ENCODE measurements around the gene PARD3B. TPM values are rescaled to one million over a fixed set of nuclear protein-coding genes. Genes with fewer than 3 reads are reported as not detected.

PARD3B gene
- total and polyA plus RNA-seq, 2 of the 13 experiments (the other 11 are each of a cell fraction or from before 2014, with no cell fraction given), result 0.71 to 2.3 TPM

DNA sequence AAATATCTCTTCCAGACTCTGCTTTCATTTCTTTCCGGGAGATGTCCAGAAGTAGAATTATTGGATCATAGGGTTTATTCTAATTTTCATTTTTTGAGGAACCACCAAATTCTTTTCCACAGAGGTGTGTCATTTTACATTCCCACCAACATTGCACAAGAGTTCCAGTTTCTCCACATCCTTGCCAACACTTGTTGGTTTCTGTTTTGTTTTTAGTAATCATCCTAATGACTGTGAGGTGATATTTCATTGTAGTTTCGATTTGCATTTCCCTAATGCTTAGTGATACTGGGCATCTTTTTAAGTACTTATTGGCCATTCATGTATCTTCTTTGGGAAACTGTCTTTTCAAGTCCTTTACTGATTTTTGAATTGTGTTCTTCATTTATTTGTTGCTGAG, 513.1 kb downstream of the PARD3B start:
- no TSS peak for BruUV-seq (replicated peaks)
- H3K4me2 ChIP-seq (ENCODE audit: low read depth, low read length), result no peak overlapping the region
- H3K27me3 ChIP-seq (ENCODE audit: control insufficient read depth in 1 of 2, insufficient read depth in 2 of 2, low read length in 2 of 2), result no peaks in the 10 kb centered on the region
- CTCF ChIA-PET (ENCODE audit: low intra/inter-chr PET ratio, low total read pairs), result no interaction called here
- H3K4me1 ChIP-seq (ENCODE audit: insufficient read depth, low read length), result no peaks in the 10 kb centered on the region
- H3K79me2 ChIP-seq (ENCODE audit: insufficient read depth, low read length), result no peaks in the 10 kb centered on the region
- H3K36me3 ChIP-seq (replicated peaks in 1 of 2; ENCODE audit: control insufficient read depth in 1 of 2, insufficient read depth in 2 of 2, low read length in 2 of 2), result no peaks in the 10 kb centered on the region
- peaks cover 22% of the 10 kb centered on the region; the same call in 1 of the 2 replicates for H3K9me3 ChIP-seq (ENCODE audit: low read length)
- no peak overlapping the region for H3K9ac ChIP-seq (ENCODE audit: insufficient read depth, low read depth, low read length)
- no peak overlapping the region for H3K4me3 ChIP-seq (replicated peaks in 1 of 3; ENCODE audit: insufficient read depth in 1 of 3, low read depth in 2 of 3, low read length in 3 of 3)
- H2AFZ ChIP-seq (ENCODE audit: low read length), result no peak overlapping the region
- FAIRE-seq (no peak), DNase-seq (ENCODE audit: low spot score) (no peak), ATAC-seq (no peak)
- H4K20me1 ChIP-seq (ENCODE audit: insufficient read depth, low read length), result no peaks in the 10 kb centered on the region
- 49% methylated on average over 2 of the region's 2 CpGs for WGBS (ENCODE audit: low lambda C conversion rate)
- POLR2A ChIA-PET, result no interaction called here
- intact Hi-C loops (cut with micrococcal nuclease; ENCODE audit: unreplicated experiment), result no loop called here
- TF ChIP-seq KAT8 (CRISPR knock-in tag; IDR thresholded peaks at IDR 0.05) (no peak), ZNF496 (CRISPR knock-in tag; IDR thresholded peaks at IDR 0.05; ENCODE audit: insufficient replicate concordance) (no peak), IKZF1 (IDR thresholded peaks at IDR 0.05) (no peak), HDAC6 (IDR thresholded peaks at IDR 0.05; ENCODE audit: low read depth, low read length) (no peak), ZNF7 (CRISPR knock-in tag; IDR thresholded peaks at IDR 0.05) (peak; percentile 54; the same call in 1 of the 2 replicates), HNRNPK (IDR thresholded peaks at IDR 0.05; ENCODE audit: low read depth, low read length, poor library complexity, severe bottlenecking) (no peak), ZNF543 (CRISPR knock-in tag; IDR thresholded peaks at IDR 0.05) (no peak), NFYC (CRISPR knock-in tag; IDR thresholded peaks at IDR 0.05) (no peak)
- TF ChIP-seq, protein P1, sequence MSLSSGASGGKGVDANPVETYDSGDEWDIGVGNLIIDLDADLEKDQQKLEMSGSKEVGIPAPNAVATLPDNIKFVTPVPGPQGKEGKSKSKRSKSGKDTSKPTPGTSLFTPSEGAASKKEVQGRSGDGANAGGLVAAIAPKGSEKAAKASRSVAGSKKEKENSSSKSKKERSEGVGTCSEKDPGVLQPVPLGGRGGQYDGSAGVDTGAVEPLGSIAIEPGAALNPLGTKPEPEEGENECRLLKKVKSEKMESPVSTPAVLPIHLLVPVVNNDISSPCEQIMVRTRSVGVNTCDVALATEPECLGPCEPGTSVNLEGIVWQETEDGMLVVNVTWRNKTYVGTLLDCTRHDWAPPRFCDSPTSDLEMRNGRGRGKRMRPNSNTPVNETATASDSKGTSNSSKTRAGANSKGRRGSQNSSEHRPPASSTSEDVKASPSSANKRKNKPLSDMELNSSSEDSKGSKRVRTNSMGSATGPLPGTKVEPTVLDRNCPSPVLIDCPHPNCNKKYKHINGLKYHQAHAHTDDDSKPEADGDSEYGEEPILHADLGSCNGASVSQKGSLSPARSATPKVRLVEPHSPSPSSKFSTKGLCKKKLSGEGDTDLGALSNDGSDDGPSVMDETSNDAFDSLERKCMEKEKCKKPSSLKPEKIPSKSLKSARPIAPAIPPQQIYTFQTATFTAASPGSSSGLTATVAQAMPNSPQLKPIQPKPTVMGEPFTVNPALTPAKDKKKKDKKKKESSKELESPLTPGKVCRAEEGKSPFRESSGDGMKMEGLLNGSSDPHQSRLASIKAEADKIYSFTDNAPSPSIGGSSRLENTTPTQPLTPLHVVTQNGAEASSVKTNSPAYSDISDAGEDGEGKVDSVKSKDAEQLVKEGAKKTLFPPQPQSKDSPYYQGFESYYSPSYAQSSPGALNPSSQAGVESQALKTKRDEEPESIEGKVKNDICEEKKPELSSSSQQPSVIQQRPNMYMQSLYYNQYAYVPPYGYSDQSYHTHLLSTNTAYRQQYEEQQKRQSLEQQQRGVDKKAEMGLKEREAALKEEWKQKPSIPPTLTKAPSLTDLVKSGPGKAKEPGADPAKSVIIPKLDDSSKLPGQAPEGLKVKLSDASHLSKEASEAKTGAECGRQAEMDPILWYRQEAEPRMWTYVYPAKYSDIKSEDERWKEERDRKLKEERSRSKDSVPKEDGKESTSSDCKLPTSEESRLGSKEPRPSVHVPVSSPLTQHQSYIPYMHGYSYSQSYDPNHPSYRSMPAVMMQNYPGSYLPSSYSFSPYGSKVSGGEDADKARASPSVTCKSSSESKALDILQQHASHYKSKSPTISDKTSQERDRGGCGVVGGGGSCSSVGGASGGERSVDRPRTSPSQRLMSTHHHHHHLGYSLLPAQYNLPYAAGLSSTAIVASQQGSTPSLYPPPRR (CRISPR knock-in tag; IDR thresholded peaks at IDR 0.05; ENCODE audit: borderline replicate concordance), result no peak
- H3K27ac ChIP-seq (ENCODE audit: extremely low read length, insufficient read depth, low read length), result no peak overlapping the region
- in situ Hi-C loops (cut with HindIII; ENCODE audit: extremely low pct_ligation_motif_present, low pct_unique_long_range_greater_than_20kb), result no loop called here

Data from HepG2 (cell line).